GM06990 (cell line): ENCODE results near the gene VWC2.
A peak's percentile ranks its signal among the peaks of the same experiment; 100 is the strongest.

Experiments
- DNase-seq: peaks from one replicate; pipeline ENCODE4 v3.0.0-alpha.2; 2011; ENCODE audit not compliant: insufficient read length; ENCODE audit errors: extremely low read depth
- H3K27me3 ChIP-seq: replicated peaks from 2 replicates; pipeline ENCODE4 v1.6.0; 2011; ENCODE audit warnings: low read length; ENCODE audit not compliant: control insufficient read depth, insufficient read depth
- H3K36me3 ChIP-seq: 2 replicates; pipeline ENCODE4 v1.5.1; 2011; ENCODE audit warnings: low read length; ENCODE audit not compliant: control insufficient read depth, insufficient read depth
- H3K4me3 ChIP-seq: replicated peaks from 2 replicates; pipeline ENCODE4 v1.5.1; 2011; ENCODE audit warnings: low read depth, mild to moderate bottlenecking, control low read depth, low read length
- CTCF ChIP-seq: IDR thresholded peaks from 2 replicates; pipeline ENCODE4 v1.5.1; 2011; ENCODE audit warnings: low read length, control low read depth, mild to moderate bottlenecking, inconsistent platforms; ENCODE audit not compliant: insufficient read depth, poor library complexity, severe bottlenecking

VWC2 gene

DNA sequence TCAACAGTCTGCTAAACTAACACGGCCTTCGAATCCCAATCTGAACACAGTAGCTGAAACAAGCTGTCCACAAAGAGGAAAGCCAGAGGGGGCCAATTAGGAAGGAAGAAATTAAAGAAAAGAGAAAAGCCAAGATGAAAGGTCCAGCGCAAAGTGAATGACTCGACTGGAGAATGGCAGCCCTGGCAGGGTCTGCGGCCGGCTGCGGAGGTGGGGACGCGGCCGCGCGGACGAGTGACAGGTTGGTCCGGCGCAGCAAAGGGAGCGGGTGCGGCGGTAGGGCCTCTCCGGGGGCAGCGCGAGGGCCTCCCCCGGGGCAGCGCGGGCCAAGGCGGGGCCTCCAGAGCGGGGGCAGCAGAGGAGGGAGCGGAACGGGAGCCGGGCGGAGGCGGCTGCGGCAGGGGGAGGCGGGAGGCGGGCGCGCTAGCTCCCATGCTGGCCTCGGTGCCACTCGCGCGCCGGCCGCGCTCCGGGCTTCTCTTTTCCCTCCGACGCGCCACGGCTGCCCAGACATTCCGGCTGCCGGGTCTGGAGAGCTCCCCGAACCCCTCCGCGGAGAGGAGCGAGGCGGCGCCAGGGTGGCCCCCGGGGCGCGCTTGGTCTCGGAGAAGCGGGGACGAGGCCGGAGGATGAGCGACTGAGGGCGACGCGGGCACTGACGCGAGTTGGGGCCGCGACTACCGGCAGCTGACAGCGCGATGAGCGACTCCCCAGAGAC is at the start of gene VWC2:
Gene VWC2 (plus strand): TSS at position 421 of the 718 bp plus-strand sequence. CDS start 1,798 bp downstream, outside the sequence.
- DNase-seq, result no peak
- no peaks in the 10 kb centered on the region; the same call in 1 of the 2 replicates for H3K27me3 ChIP-seq
- no peaks in the 10 kb centered on the region for H3K36me3 ChIP-seq
- no peak for TF ChIP-seq CTCF
- H3K4me3 ChIP-seq, result peak within 1 kb of the TSS; percentile 50

DNA sequence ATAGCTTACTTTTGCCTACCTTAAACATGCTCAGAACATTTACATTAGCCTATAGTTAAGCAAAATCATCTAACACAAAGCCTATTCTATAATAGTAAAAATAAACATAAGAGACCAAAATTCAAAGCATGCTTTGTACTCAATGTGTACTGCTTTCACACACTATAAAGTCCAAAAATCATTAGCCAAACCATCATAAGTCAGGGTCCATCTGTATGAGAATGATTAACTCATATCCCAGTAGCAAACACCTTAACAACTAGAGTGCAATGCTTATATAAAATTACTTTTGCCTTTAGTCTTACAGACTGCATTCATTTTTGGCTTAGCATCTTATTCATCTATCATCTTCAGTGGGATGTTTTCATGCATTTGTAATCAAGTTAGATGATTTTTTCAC is 49.4 kb upstream of the VWC2 start:
- H3K27me3 ChIP-seq, result no peaks in the 10 kb centered on the region; the same call in 1 of the 2 replicates
- DNase-seq, result no peak
- H3K36me3 ChIP-seq, result no peaks in the 10 kb centered on the region
- no peak for TF ChIP-seq CTCF
- no peak overlapping the region for H3K4me3 ChIP-seq

DNA sequence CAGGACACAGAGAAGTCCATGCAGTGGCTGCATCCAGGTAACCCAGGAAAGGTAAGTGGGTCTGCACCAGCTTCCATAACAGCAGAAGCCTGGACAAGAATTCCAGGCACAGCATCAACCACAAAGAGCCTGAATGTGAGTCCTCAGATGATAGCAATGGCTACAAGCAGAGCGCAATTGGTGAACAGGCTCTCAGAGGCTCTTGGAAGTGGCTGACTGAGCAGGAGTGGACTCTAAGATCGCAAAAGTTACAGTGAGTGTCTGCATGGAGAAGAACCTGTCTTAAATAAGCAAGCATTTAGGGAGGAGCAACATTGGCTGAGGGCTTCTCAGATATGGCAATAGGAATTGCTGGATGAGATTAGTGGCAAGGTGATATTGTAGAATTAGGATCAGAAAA is 41.6 kb upstream of the VWC2 start:
- Histone ChIP-seq H3K27me3 (no peaks in the 10 kb centered on the region), H3K36me3 (no peaks in the 10 kb centered on the region), H3K4me3 (no peak overlapping the region)
- TF ChIP-seq CTCF, result no peak
- DNase-seq, result no peak

GRCh38 chr7:49762666-49763065 is 10.8 kb upstream of the VWC2 start:
- Histone ChIP-seq H3K4me3 (no peak overlapping the region), H3K36me3 (no peaks in the 10 kb centered on the region), H3K27me3 (no peaks in the 10 kb centered on the region)
- DNase-seq, result no peak
- no peak for TF ChIP-seq CTCF

- no peaks in the 10 kb centered on the region for H3K27me3 ChIP-seq
- TF ChIP-seq CTCF, result no peak
- H3K36me3 ChIP-seq, result no peaks in the 10 kb centered on the region
- DNase-seq, result no peak
- H3K4me3 ChIP-seq, result no peak overlapping the region
Measured at GRCh38 chr7:49763791-49764190, 9.6 kb upstream of the VWC2 start.
